HepG2 (cell line): ENCODE data around the gene ATP8B4.

Experiments
- GZF1 ChIP-seq: sonication (generic); formaldehyde crosslinking; IDR thresholded peaks from 2 replicates; pipeline ENCODE4 v1.5.1; 2020; ENCODE audit warnings: mild to moderate bottlenecking, missing genetic modification reagents
- TF ChIP-seq, protein P1 (sequence below): sonication (generic); formaldehyde crosslinking; IDR thresholded peaks from 2 replicates; pipeline ENCODE4 v1.9.0; 2021; ENCODE audit warnings: missing genetic modification reagents, borderline replicate concordance

DNA sequence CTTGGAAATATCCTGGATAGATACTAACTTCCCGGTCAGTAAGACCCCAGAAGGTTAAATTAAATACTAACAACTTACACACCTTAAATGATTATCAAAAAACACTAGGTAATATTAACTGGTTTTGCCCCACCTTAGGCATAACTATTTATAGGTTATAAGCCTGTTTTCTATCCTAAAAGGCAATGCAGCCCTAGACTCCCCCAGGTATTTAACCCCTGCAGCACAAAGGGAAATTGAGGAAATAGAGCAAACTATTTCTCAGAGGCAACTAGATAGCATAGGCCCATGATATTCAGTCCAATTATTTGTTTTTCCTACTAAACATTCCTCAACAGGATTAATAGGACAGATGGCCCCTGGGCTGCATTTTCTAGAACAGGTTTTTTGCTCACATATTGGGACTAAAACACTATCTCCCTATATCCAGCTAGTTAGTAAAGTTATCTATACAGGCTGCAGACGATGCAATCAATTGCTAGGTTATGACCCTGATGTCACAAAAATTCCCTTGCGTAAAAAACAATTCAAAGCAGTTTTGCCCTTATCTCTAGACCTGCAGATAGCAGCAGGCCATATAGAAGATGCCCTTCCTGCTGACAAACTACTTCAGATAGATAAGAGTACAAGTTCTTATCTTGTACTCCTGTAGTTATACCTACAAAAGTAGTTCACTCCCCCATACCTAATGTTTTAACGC lies 276.9 kb downstream of the ATP8B4 start:
- TF ChIP-seq, protein P1, sequence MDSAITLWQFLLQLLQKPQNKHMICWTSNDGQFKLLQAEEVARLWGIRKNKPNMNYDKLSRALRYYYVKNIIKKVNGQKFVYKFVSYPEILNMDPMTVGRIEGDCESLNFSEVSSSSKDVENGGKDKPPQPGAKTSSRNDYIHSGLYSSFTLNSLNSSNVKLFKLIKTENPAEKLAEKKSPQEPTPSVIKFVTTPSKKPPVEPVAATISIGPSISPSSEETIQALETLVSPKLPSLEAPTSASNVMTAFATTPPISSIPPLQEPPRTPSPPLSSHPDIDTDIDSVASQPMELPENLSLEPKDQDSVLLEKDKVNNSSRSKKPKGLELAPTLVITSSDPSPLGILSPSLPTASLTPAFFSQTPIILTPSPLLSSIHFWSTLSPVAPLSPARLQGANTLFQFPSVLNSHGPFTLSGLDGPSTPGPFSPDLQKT (CRISPR knock-in tag) = no peak
- TF ChIP-seq GZF1 = no peak
